A673 (cell line): ENCODE results near the gene MAP3K1.

Experiments
- CTCF ChIP-seq: fragments of 300-800, 200-600 bp; sonication (generic); conservative IDR thresholded peaks from 2 replicates; pipeline ENCODE4 v1.5.1; 2017; ENCODE audit warnings: low read depth, mild to moderate bottlenecking, antibody characterized with exemption, low read length, moderate library complexity, mixed read lengths
- EZH2 ChIP-seq: fragments of 200-600 bp; sonication (generic); IDR thresholded peaks from 2 replicates; pipeline ENCODE4 v1.6.1; 2017; ENCODE audit warnings: borderline replicate concordance, low read depth, mild to moderate bottlenecking, mixed read lengths, antibody characterized with exemption, low read length; ENCODE audit not compliant: poor library complexity, severe bottlenecking

GRCh38 chr5:56909294-56910209 lies 94.2 kb downstream of the MAP3K1 start, which contains the start of gene SETD9:
- TF ChIP-seq EZH2 = no peak
- TF ChIP-seq CTCF = no peak
